GM19328 (cell line): ENCODE results near the gene NKIRAS1.
"Not testable (repeated sequence)": the region's sequence is repeated elsewhere in the genome, so short reads cannot be mapped to it uniquely, and the experiment has no call there.

Experiments
- ATAC-seq: cut with Tn5 transposase; IDR thresholded peaks from one replicate; pipeline ENCODE4 v1.9.1; 2021; ENCODE audit warnings: mild to moderate bottlenecking, moderate library complexity; ENCODE audit not compliant: unreplicated experiment

The NKIRAS1 gene

DNA sequence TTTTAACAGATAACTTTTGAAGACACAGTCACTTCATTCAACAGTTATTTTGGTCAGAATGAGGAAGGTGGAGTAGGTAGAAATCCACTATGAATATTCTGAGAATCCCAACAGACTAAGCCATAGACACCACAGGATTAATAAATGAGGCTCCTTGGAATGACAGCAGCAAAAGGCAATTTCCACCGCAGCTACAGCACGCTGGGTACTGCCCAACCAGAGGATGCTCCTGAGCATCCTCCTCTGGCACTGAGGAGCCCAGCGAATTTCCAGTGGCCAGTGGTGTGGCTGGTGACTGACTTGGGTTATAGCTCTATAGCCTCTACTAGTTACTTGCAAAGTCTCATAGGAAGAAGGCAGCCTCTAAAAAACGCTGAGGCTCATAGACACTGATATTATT, 24.6 kb upstream of the NKIRAS1 start:
- no peak for ATAC-seq

- no peak for ATAC-seq
Observed at GRCh38 chr3:23940775-23941174, 24.0 kb upstream of the NKIRAS1 start.

DNA sequence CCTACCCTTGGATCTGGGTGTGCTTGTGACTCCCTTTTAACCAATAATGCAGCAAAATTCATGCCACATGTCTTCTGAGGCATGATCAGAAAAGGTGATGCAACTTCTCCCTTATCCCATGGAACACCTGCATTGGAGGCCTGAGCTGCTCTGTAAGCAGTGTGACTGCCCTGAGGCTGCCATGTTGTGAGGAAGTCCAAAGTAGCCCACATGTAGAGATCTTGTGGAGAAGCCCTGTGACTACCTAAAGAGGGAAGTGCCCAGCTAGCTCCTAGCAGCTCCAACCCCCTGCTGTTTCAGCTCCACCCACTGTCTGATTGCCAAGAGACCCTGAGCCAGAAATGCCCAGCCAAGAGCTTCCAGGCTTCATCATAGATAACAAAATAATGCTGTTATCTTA, 21.9 kb upstream of the NKIRAS1 start:
- no peak for ATAC-seq

DNA sequence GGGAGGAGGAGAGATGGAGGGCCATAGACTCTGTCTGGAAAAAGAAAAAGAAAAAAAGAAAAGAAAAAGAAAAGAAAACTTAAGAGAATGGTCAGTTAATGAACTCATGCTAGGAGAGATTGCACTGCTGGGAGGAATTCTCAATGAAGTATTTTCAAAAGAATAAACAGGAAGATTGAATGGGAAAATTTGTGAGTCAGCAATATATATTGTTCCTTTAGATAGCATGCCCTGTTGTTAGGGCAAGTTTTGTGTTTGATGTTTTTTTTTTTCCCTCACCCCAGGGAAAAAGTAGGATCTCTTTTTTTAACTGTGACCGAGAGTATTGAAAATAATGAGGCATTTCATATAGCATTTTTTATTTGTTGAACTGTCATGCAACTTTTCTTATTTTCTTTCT, 20.5 kb upstream of the NKIRAS1 start:
- no peak for ATAC-seq

DNA sequence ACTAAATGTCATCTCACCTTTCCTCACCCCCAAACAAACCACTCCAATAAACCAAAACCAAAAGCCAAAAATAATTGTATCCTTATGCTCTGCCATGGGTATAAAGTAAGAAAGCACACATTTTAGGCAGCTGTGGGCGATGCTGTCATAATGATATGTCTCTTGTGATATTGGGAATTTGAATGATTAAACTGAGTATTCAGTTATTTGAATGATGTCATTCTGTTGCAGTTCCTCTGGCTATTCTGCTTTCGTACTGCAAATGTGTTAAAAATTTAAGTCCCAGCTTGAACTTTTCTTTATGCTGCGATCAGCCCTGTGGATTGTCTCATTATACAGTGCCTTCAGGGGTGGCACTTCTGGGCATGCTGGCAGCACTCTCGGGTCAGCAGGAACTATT, 17.5 kb upstream of the NKIRAS1 start:
- no peak for ATAC-seq

DNA sequence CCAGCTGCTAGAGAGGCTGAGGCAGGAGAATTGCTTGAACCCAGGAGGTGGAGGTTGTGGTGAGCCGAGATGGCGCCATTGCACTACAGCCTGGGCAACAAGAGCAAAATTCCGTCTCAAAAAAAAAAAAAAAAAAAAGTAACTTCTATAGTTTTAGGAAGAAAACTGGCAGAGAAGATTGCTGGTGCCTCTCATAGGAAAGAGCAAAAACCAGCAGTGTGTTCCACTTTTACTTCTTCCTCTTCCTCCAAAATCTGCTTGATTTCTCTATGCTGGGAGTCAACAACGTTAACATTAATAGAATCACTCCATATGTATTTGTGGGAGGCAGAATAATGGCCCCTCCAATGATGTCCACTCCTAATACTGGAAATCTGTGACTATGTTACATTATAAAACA, 15.8 kb upstream of the NKIRAS1 start:
- no peak for ATAC-seq

DNA sequence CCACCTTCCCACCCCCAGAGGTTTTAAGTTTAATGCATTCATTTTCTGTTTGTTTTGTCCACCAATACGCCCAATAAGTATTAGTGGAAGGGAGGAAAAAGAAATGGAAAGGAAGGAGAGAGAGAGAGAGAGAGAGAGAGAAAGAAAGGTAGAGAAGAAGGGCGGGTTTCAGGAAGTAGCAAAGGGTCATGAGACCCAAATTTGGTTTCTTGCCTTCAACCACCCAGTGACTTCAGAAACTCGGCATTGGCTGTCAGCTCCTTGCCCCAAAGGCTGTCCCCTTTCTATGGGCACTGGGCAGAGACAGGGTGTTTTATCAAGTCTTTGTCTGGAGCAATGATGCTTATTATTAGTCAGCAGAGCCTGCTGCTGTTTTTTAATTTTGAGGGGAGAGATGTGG, 14.8 kb upstream of the NKIRAS1 start:
- no peak for ATAC-seq

- no peak for ATAC-seq
Observed at GRCh38 chr3:23928524-23928923, 11.7 kb upstream of the NKIRAS1 start.

DNA sequence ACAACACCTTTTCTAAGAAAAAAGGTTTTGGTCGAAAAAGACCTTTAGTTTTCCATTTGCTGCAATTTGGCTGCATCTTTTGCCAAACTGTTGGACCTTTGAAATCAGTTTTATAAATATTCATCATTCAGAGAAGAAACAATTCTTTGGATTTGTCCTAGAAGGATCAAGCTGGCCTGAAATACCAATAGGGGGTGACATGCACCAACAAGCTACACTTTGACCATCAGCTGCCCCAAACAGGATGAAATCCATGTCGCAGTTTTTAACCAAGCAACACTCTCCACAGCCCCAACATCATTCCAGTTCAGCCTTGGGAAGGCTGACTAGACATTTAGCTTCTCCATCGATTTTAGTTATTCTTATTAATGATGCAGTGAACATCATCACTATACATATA, 9.9 kb upstream of the NKIRAS1 start:
- ATAC-seq, result no peak

DNA sequence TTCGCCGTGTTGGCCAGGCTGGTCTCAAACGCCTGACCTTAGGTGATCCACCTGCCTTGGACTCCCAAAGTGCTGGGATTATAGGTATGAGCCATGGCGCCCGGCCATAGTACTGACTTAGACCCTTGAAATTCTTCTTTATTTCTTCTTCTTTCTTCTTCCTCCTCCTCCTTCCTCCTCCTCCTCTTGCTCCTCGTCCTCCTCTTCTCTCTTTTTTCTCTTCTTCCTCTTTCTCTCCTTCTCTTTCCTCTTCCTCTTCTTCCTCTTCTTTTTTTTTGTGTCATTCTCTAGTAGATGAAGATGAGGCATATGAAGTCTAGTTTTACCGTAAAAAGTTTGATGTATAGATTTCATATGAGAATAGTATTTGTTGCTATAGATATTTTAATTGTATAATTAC, 9.5 kb upstream of the NKIRAS1 start:
- no peak for ATAC-seq

- ATAC-seq, result no peak
Observed at GRCh38 chr3:23923786-23924185, 7.0 kb upstream of the NKIRAS1 start.

DNA sequence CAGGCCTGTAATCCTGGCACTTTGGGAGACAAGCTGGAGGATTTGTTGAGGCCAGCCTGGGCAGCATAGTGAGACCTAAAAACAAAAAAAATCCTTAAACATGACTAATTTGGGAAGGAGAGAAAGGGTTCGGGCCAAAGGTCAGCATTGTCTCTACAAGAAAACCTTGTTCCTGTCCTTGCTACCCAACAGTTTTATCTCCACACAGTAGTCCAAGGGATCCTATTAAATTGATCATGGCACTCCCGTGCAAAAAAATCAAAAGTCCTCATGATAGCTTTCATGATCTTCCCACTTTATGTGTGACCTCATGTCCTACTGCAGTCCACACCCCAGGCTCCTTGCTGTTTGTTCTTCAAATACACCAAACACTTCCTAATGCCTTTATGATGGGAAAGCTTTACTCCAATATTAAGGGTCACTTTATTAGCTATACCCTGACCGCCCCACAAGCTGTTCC, 4.3 kb upstream of the NKIRAS1 start:
- no peak for ATAC-seq

GRCh38 chr3:23920151-23920655, 3.4 kb upstream of the NKIRAS1 start:
- ATAC-seq, result no peak

DNA sequence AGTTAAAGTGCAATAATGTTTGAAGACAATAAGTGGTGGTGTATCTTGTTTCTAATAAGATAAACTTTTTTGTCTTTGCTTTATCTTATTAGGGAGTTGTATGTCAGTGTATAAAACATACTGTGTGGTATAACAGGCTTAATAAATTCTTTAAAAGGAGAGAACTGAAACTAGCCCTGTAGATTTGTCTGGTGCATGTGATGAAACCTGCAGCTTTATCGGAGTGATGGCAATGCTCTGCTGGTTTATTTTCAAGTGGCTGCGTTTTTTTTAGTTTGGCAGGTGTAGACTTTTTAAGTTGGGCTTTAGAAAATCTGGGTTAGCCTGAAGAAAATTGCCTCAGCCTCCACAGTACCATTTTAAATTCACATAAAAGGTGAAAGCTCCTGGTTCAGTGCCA, 2.8 kb upstream of the NKIRAS1 start:
- no peak for ATAC-seq

DNA sequence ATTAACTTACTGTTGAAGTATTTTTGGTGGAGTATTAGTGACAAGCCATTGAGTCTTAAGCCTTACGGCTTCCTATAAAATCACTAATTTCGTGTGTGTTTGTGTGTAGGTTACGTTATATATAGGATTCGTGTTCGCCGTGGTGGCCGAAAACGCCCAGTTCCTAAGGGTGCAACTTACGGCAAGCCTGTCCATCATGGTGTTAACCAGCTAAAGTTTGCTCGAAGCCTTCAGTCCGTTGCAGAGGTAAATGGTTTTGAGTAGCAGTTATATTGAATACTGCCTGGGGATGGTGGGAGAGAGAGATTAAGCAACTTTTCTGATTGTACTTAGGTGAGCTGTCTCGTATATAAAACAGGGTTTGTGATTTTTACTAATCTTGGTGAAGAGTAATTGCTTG, 1.5 kb upstream of the NKIRAS1 start:
- not testable (repeated sequence) for ATAC-seq

- ATAC-seq, result not testable (repeated sequence)
Observed at GRCh38 chr3:23917679-23918303, 1.0 kb upstream of the NKIRAS1 start.

DNA sequence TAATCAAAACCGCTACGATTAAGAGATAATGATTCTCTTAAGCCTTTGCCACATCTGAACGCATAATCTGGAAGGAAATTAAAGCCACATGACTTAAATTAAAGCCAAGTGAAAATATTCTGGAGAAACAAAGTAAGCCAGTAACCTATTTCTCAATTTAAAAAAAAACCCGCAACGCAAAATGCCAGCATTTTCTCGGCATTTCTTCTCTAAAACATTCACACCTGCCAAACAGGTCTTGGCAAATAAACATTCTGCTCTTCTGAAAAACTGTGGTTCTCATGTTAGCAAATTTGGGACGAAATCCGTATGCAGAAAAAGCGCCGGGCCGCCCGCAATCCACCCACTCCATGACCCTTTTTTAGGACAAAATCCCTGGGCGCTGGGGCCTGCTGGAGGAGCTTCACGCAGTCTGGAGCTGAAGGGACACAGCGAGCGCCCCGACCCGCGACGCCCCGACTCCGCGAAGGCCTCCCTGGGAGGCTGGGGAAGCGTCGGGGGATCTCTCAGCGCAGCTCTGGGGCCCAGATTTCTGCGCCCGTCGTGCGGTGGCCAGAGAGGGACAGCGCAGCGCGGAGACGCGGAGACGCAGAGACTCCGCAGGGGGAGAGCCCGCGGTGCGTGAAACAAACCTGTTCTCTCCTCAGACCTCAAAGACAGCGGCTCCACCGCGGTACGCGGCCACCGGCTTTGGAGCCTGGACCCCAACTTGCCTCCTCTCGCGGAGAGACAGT, 471 bp downstream of the NKIRAS1 start:
- ATAC-seq, result peak; percentile 39

DNA sequence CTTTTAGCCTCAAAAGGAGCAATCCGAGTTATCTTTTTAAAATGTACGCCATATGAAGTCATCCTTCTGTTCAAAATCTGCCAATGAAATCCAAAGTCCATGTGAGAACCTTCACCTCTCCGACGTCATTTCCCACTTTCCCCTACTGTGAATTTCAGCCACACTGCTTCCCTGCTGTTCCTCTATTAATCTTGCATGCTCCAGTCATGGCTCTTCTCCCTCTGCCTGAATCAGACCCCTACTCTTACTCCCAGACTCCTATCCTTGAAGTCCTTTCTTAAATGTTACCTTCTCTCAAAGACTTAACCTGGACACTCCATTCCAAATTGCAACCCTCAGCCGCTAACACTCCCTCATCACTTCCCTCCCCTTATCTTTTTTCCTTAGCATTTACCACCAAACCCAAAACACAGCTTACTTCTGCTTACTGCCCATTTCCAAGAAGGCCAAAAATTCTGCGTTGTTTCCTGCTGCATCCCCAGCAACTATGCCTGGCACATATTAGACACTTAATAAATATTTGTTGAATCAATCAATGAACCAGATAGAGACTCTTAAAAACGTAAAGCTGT, 1.2 kb downstream of the NKIRAS1 start:
- no peak for ATAC-seq

DNA sequence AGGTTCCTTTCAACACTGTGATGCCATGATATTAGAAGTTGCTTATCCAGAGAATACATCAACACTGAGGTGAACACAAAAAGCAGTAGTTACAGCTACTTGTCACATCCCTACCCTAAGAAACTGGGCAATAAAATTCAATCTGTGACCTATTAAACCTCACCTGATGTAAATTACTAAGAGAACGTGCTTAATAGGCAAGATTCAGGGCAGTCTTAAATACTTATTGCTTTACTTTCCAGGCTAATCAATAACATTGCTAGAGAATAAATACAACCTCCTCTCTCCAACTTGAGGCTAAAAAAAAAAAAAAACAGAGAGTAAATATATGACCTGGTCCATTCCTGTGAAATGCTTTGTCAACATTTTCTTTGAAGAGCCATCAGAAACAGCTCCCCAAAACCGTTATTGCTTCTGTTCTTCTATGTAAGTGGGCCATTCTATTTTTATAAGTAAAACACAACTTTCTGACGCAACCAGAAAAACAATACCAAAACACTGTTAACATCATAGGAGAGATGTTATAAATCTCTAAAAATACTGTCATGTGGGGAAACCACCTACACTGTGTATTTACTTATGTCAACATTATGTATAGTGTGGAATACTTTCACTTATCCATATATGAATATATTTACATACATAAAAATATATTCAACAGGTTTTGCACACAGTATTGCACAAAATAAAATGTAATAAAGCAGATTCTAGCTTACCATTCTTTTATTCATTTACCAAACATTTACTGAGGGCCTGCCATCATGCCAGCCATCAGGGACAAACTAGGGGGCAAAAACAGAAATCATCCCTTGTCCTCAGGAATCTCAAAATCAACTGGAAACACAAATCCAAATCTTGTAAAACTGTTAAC, 2.7 kb downstream of the NKIRAS1 start:
- ATAC-seq, result no peak

- ATAC-seq, result no peak
Observed at GRCh38 chr3:23913182-23913581, 3.6 kb downstream of the NKIRAS1 start.

GRCh38 chr3:23912335-23912734, 4.5 kb downstream of the NKIRAS1 start:
- ATAC-seq, result not testable (repeated sequence)
